Endothelial cell of umbilical vein (primary cell): ENCODE results near the gene CAMSAP1. TPM values are rescaled to one million over a fixed set of nuclear protein-coding genes. Genes with fewer than 3 reads are reported as not detected.

ENCODE experiments used
- BruUV-seq: library from RNA; stranded (reverse); fragments of 400-500 nt; replicated peaks from 2 replicates; lab custom pipeline; 2021; lab: Mats Ljungman, UMichigan
- CTCF ChIA-PET: fragments of 300-600, 350-600 bp; sonication (Branson Sonifier 250); formaldehyde crosslinking; loops from one replicate; lab custom pipeline; 2021; ENCODE audit warnings: antibody characterized with exemption, inconsistent platforms; lab: Charles Lee
- POLR2A ChIA-PET: fragments of 300-600, 350-600 bp; sonication (Branson Sonifier 250); formaldehyde crosslinking; loops from one replicate; lab custom pipeline; 2021; ENCODE audit warnings: antibody characterized with exemption, inconsistent platforms; lab: Charles Lee
- DNase-seq: peaks from one replicate; pipeline ENCODE4 v3.0.0-alpha.2; 2011; ENCODE audit warnings: low read depth, low spot score
- FAIRE-seq: peaks from 2 replicates; lab custom pipeline; 2011; peaks lifted over from hg19 to GRCh38; lab: Jason Lieb, UNC
- H2AFZ ChIP-seq: 2 replicates; pipeline ENCODE4 v1.6.0; 2012; ENCODE audit warnings: low read depth, low read length, control low read depth, inconsistent platforms
- H3K27ac ChIP-seq: 2 replicates; pipeline ENCODE4 v1.5.1; 2011; ENCODE audit warnings: low read depth, mild to moderate bottlenecking, control low read depth, low read length, moderate library complexity; ENCODE audit not compliant: insufficient read depth
- H3K27me3 ChIP-seq, 2 experiments: 2 replicates each; pipeline versions ENCODE4 v1.6.0 to v1.6.1; 2011; ENCODE audit warnings: low read length in 2 of 2, mixed read lengths in 1 of 2; ENCODE audit not compliant: control insufficient read depth in 2 of 2, insufficient read depth in 2 of 2
- H3K36me3 ChIP-seq, 2 experiments: 2 replicates in 1 of 2; 3 replicates in 1 of 2; pipeline ENCODE4 v1.5.1; 2011; ENCODE audit warnings: low read length in 2 of 2, mild to moderate bottlenecking in 1 of 2, moderate library complexity in 1 of 2; ENCODE audit not compliant: control insufficient read depth in 2 of 2, insufficient read depth in 2 of 2; ENCODE audit errors: extremely low read depth in 1 of 2
- H3K4me1 ChIP-seq: 3 replicates; pipeline ENCODE4 v1.5.1; 2011; ENCODE audit warnings: mild to moderate bottlenecking, low read length; ENCODE audit not compliant: control insufficient read depth, insufficient read depth; ENCODE audit errors: extremely low read depth
- H3K4me2 ChIP-seq: 2 replicates; pipeline ENCODE4 v1.6.1; 2011; ENCODE audit warnings: low read length, control low read depth, mixed read lengths; ENCODE audit not compliant: insufficient read depth
- H3K4me3 ChIP-seq, 3 experiments: fragments of 200-600 bp in 1 of 3; sonication (generic), shearing (Covaris generic) in 1 of 3; replicated peaks in 1 of 3; 2 replicates each; pipeline ENCODE4 v1.5.1; 2011 to 2016; ENCODE audit warnings: control low read depth in 3 of 3, low read length in 3 of 3, mild to moderate bottlenecking in 2 of 3, inconsistent platforms in 1 of 3, low read depth in 1 of 3, moderate library complexity in 1 of 3; ENCODE audit not compliant: insufficient read depth in 1 of 3
- H3K79me2 ChIP-seq: 2 replicates; pipeline ENCODE4 v1.6.0; 2012; ENCODE audit warnings: low read length, inconsistent platforms; ENCODE audit not compliant: control insufficient read depth, insufficient read depth
- H3K9ac ChIP-seq: replicated peaks from 2 replicates; pipeline ENCODE3; 2011; ENCODE audit warnings: low read length, control low read depth; ENCODE audit not compliant: insufficient read depth; ENCODE audit errors: extremely low read depth
- H3K9me1 ChIP-seq: replicated peaks from 3 replicates; pipeline ENCODE4 v1.6.0; 2011; ENCODE audit warnings: mild to moderate bottlenecking, low read length; ENCODE audit not compliant: control insufficient read depth, insufficient read depth; ENCODE audit errors: extremely low read depth
- H3K9me3 ChIP-seq: replicated peaks from 2 replicates; pipeline ENCODE4 v1.5.1; 2012; ENCODE audit warnings: low read length, inconsistent platforms; ENCODE audit not compliant: control insufficient read depth, insufficient read depth
- H4K20me1 ChIP-seq: replicated peaks from 2 replicates; pipeline ENCODE3; 2011; ENCODE audit warnings: mild to moderate bottlenecking, low read length; ENCODE audit not compliant: control insufficient read depth, insufficient read depth; ENCODE audit errors: extremely low read depth
- CTCF ChIP-seq, 2 donors: IDR thresholded peaks; 1 replicate in 1 of 2; 2 replicates in 1 of 2; pipeline ENCODE4 v1.5.1; 2011; ENCODE audit warnings: low read length in 2 of 2, mild to moderate bottlenecking in 2 of 2, moderate library complexity in 2 of 2, control low read depth in 1 of 2, inconsistent platforms in 1 of 2, low read depth in 1 of 2; ENCODE audit not compliant: insufficient read depth in 1 of 2; ENCODE audit errors: extremely low read depth in 1 of 2
- EZH2 ChIP-seq: IDR thresholded peaks from 2 replicates; pipeline ENCODE4 v1.6.1; 2012; ENCODE audit warnings: borderline replicate concordance, low read depth, mild to moderate bottlenecking, moderate library complexity, low read length, inconsistent platforms; ENCODE audit not compliant: severe bottlenecking
- FOS ChIP-seq: IDR thresholded peaks from 2 replicates; pipeline ENCODE4 v1.6.1; 2011; ENCODE audit warnings: mild to moderate bottlenecking, low read length, moderate library complexity, borderline replicate concordance; ENCODE audit not compliant: insufficient read depth
- GATA2 ChIP-seq: IDR thresholded peaks from 2 replicates; pipeline ENCODE4 v1.7.0; 2011; ENCODE audit warnings: low read depth, mild to moderate bottlenecking, moderate library complexity, mixed read lengths, low read length; ENCODE audit not compliant: insufficient read length, insufficient read depth
- JUN ChIP-seq: IDR thresholded peaks from 2 replicates; pipeline ENCODE4 v1.6.1; 2011; ENCODE audit warnings: borderline replicate concordance, low read depth; ENCODE audit not compliant: insufficient read length, insufficient read depth
- MAX ChIP-seq: IDR thresholded peaks from 2 replicates; pipeline ENCODE4 v1.6.1; 2011; ENCODE audit not compliant: insufficient read depth, insufficient read length
- MYC ChIP-seq: IDR thresholded peaks from one replicate; pipeline ENCODE4 v1.6.1; 2011; ENCODE audit warnings: mild to moderate bottlenecking, low read depth, low read length
- POLR2A ChIP-seq: IDR thresholded peaks from 2 replicates; pipeline ENCODE4 v1.6.1; 2012; ENCODE audit warnings: low read depth, mild to moderate bottlenecking, control low read depth, low read length
- POLR2AphosphoS5 ChIP-seq: IDR thresholded peaks from 2 replicates; pipeline ENCODE4 v1.6.1; 2012; ENCODE audit warnings: low read depth, mild to moderate bottlenecking, control low read depth, low read length, moderate library complexity; ENCODE audit not compliant: insufficient read depth
- dilution Hi-C: fragments of 300-500 bp; cut with MboI; formaldehyde crosslinking; loops from one replicate; pipeline ENCODE4 v1.15.0; 2019; ENCODE audit warnings: low sequenced_read_pairs; ENCODE audit not compliant: extremely low pct_ligation_motif_present
- intact Hi-C: fragments of 100-400 bp; cut with micrococcal nuclease; formaldehyde crosslinking; loops from one replicate; pipeline ENCODE4 v1.10.0; 2022
- polyA plus RNA-seq, 4 experiments: library from polyadenylated mRNA; depleted of rRNA in 3 of 4; stranded (reverse) in 3 of 4; unstranded in 1 of 4; fragments of >200 nt; gene quantifications; 2 replicates each; pipeline versions ENCODE4 v1.2.1 to v1.2.3, GENCODE V29; 2011 to 2012; ENCODE audit warnings: missing spikeins in 1 of 4
- total RNA-seq: library from RNA; stranded (reverse); gene quantifications from 2 replicates; pipeline ENCODE4 v1.2.3, GENCODE V29; 2021

CAMSAP1 gene
- total and polyA plus RNA-seq, 2 donors (not counting 3 experiments of a cell fraction or from before 2014, with no cell fraction given): 8.1 to 25.5 TPM

- no peak for DNase-seq
- Histone ChIP-seq H3K9me3 (no peaks in the 10 kb centered on the region), H3K9ac (no peak overlapping the region), H3K79me2 (peaks cover 85% of the 10 kb centered on the region), H3K4me2 (no peak overlapping the region), H3K27me3 (no peaks in the 10 kb centered on the region), H3K27ac (no peak overlapping the region), H4K20me1 (peaks cover 2% of the 10 kb centered on the region), H3K4me3 (no peak overlapping the region), H2AFZ (no peak overlapping the region), H3K36me3 (peaks cover 0 to 7% of the 10 kb centered on the region in 2 experiments), H3K4me1 (no peaks in the 10 kb centered on the region), H3K9me1 (no peaks in the 10 kb centered on the region)
- intact Hi-C loops: no loop called here
- TF ChIP-seq CTCF (IDR thresholded peaks at IDR 0.05; ENCODE audit: extremely low read depth in 1 of 2, insufficient read depth in 1 of 2, low read depth in 1 of 2, low read length in 2 of 2) (no peak), POLR2AphosphoS5 (no peak), FOS (no peak), POLR2A (no peak), EZH2 (no peak), JUN (no peak), GATA2 (no peak), MYC (no peak), MAX (no peak)
- CTCF ChIA-PET: interaction anchor here (1.3 kb wide), 1 partner anchor 9 kb away, joined by 4 read pairs; no protein-coding TSS in a partner anchor
- dilution Hi-C loops: no loop called here
- FAIRE-seq: no peak
- no TSS peak for BruUV-seq
- POLR2A ChIA-PET: no interaction called here
Measured at GRCh38 chr9:135879619-135880018, 27.7 kb downstream of the CAMSAP1 start.
